Body of pancreas (tissue), 2 donors: ENCODE measurements around the gene B4GALT7. TPM values are rescaled to one million over a fixed set of nuclear protein-coding genes. Genes with fewer than 3 reads are reported as not detected.

Experiments used
- total RNA-seq, 2 donors: library from RNA; depleted of rRNA; stranded (reverse); fragments of >200 nt; gene quantifications; one replicate each; pipeline ENCODE4 v1.1.0, GENCODE V29; 2016

Gene B4GALT7
- total RNA-seq, 2 donors from 2014 or later = 17.1 to 17.5 TPM

Other genes starting within 250 kb of the B4GALT7 start
- gene LMAN2, start 248.5 kb upstream of the B4GALT7 start, total RNA-seq = 100 to 1,000 TPM; 218 to 227 TPM
- 10 to 100 TPM; 15.0 to 39.2 TPM for gene RGS14, start 242.2 kb upstream of the B4GALT7 start, total RNA-seq
- not detected for gene SLC34A1, start 215.7 kb upstream of the B4GALT7 start, total RNA-seq
- not detected for gene PFN3, start 199.5 kb upstream of the B4GALT7 start, total RNA-seq
- gene F12, start 190.6 kb upstream of the B4GALT7 start, total RNA-seq = 1 to 10 TPM in 1 of 2 donors, under 1 TPM in 1; 0.33 to 4.4 TPM
- 10 to 100 TPM; 13.7 to 20.8 TPM for gene GRK6, start 173.5 kb upstream of the B4GALT7 start, total RNA-seq
- 1 to 10 TPM in 1 of 2 donors, under 1 TPM in 1; 0.78 to 1.3 TPM for gene PRR7, start 153.3 kb upstream of the B4GALT7 start, total RNA-seq
- gene DBN1, start 126.5 kb upstream of the B4GALT7 start, total RNA-seq = 10 to 100 TPM; 28.0 to 29.0 TPM
- gene PDLIM7, start 102.5 kb upstream of the B4GALT7 start, total RNA-seq = 10 to 100 TPM in 1 of 2 donors, 1 to 10 TPM in 1; 7.3 to 15.8 TPM
- gene DOK3, start 90.3 kb upstream of the B4GALT7 start, total RNA-seq = 1 to 10 TPM; 3.3 to 5.4 TPM
- gene DDX41, start 83.2 kb upstream of the B4GALT7 start, total RNA-seq = 100 to 1,000 TPM in 1 of 2 donors, 10 to 100 TPM in 1; 86.1 to 115 TPM
- 100 to 1,000 TPM in 1 of 2 donors, 10 to 100 TPM in 1; 79.9 to 133 TPM for gene FAM193B, start 45.6 kb upstream of the B4GALT7 start, total RNA-seq
- 100 to 1,000 TPM in 1 of 2 donors, 10 to 100 TPM in 1; 82.2 to 155 TPM for gene TMED9, start 7.9 kb upstream of the B4GALT7 start, total RNA-seq
- gene FAM153A, start 182.8 kb downstream of the B4GALT7 start, total RNA-seq = 1 to 10 TPM; 1.6 to 1.8 TPM